A549 (cell line): ENCODE results near the gene STIP1.

Experiments used
- CTCF ChIP-seq: fragments of >200 bp; sonication (Bioruptor Twin); formaldehyde crosslinking; IDR thresholded peaks from 3 replicates; pipeline ENCODE4 v1.5.1; 2016
- ESRRA ChIP-seq: fragments of 150-350 bp; IDR thresholded peaks from 2 replicates; pipeline ENCODE4 v1.6.1; 2014; ENCODE audit warnings: mild to moderate bottlenecking, low read length, borderline replicate concordance
- FOSB ChIP-seq: fragments of 250-450 bp; sonication (Bioruptor Pico); IDR thresholded peaks from 2 replicates; pipeline ENCODE4 v1.5.0; 2020; ENCODE audit warnings: mild to moderate bottlenecking, moderate library complexity
- POLR2A ChIP-seq: IDR thresholded peaks from 2 replicates; pipeline ENCODE4 v1.6.1; 2012; ENCODE audit warnings: mild to moderate bottlenecking, low read length
- ZSCAN20 ChIP-seq: fragments of 250-450 bp; sonication (Bioruptor Pico); IDR thresholded peaks from 2 replicates; pipeline ENCODE4 v1.8.0; 2022; ENCODE audit warnings: mild to moderate bottlenecking, moderate library complexity

- TF ChIP-seq CTCF (no peak), FOSB (no peak), ZSCAN20 (CRISPR knock-in tag) (no peak), ESRRA (no peak), POLR2A (no peak)
Observed at GRCh38 chr11:64144587-64145472, 41.1 kb upstream of the STIP1 start.
